OCI-LY3 (cell line): Measurements from ENCODE around the gene RAP1GDS1.

Experiments used
- CTCF ChIP-seq: fragments of 200-600, 300-600 bp; sonication (generic); IDR thresholded peaks from 2 replicates; pipeline ENCODE4 v1.5.1; 2014; ENCODE audit warnings: antibody characterized with exemption, low read length, low read depth
- EZH2phosphoT487 ChIP-seq: fragments of 200-600 bp; shearing (Covaris generic); IDR thresholded peaks from 2 replicates; pipeline ENCODE4 v1.6.1; 2018; ENCODE audit warnings: antibody characterized with exemption, mixed run types, low read depth

- TF ChIP-seq CTCF, result no peak
- TF ChIP-seq EZH2phosphoT487, result no peak
Observed at GRCh38 chr4:98310867-98311266, 49.7 kb downstream of the RAP1GDS1 start.
